OCI-LY3 (cell line): ENCODE data around the gene PTAFR.

ENCODE experiments used
- CTCF ChIP-seq: fragments of 200-600, 300-600 bp; sonication (generic); IDR thresholded peaks from 2 replicates; pipeline ENCODE4 v1.5.1; 2014; ENCODE audit warnings: antibody characterized with exemption, low read length, low read depth
- EZH2phosphoT487 ChIP-seq: fragments of 200-600 bp; shearing (Covaris generic); IDR thresholded peaks from 2 replicates; pipeline ENCODE4 v1.6.1; 2018; ENCODE audit warnings: antibody characterized with exemption, mixed run types, low read depth

GRCh38 chr1:28148880-28149195 is 27.7 kb downstream of the PTAFR start:
- TF ChIP-seq CTCF (no peak), EZH2phosphoT487 (no peak)
